ENCODE results near the gene NCKAP1.
"Not testable (repeated sequence)": the region's sequence is repeated elsewhere in the genome, so short reads cannot be mapped to it uniquely, and the experiment has no call there.

The NCKAP1 gene

DNA sequence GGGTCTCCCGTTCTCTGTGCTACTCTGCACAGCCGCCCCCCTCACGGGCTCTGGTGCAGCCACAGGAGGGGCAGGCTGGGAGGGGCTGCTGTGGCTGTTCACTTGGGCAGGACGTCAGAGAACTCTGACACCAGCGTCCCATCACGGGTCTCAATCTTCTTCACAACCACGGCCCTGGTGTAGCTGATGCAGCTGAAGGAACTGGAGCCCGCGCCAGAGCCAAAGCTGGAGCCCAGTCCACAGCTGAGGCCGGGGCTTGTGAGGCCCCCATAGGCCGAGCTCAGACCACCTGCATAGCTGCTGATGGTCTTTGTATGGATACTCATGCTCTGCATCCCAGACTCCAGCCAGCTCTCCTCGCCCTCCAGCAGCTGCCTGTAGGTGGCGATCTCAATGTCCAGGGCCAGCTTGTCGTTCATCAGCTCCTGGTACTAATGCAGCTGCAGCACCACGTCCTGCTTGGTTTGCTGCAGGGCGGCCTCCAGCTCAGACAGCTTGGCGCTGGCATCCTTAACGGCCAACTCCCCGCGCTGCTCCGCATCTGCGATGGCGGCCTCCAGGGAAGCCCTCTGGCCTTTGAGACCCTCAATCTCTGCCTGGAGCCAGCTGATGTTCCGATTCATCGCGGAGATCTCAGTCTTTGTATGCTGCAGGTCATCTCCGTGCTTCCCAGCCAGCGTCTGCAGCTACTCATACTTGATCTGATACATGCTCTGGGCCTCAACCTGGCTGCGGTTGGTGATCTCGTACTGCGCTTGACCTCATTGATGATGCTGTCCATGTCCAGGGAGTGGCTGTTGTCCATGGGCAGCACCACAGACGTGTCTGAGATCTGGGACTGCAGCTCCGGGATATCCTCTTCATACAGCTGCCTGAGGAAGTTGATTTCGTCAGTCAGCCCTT is 32.9 kb upstream of the NCKAP1 start:
- no peaks in the 10 kb centered on the region for H4K20me1 ChIP-seq
- H3K27me3 ChIP-seq = no peaks in the 10 kb centered on the region
- H3K4me3 ChIP-seq = no peak overlapping the region
- TF ChIP-seq Cebpa-rat (IDR thresholded peaks at IDR 0.05) = no peak
- H3K27ac ChIP-seq = no peak overlapping the region
- H3K9me3 ChIP-seq (replicated peaks in 1 of 11) = peaks cover 25 to 34% (median 32%) of the 10 kb centered on the region in 11 experiments
- no peak overlapping the region for H3K9ac ChIP-seq
- no peaks in the 10 kb centered on the region for H3K4me1 ChIP-seq
- H3K4me2 ChIP-seq = no peak overlapping the region
- H3K36me3 ChIP-seq = peaks cover 0 to 3% (median 0%) of the 10 kb centered on the region in 11 experiments; a peak in 1 of 22 replicates

DNA sequence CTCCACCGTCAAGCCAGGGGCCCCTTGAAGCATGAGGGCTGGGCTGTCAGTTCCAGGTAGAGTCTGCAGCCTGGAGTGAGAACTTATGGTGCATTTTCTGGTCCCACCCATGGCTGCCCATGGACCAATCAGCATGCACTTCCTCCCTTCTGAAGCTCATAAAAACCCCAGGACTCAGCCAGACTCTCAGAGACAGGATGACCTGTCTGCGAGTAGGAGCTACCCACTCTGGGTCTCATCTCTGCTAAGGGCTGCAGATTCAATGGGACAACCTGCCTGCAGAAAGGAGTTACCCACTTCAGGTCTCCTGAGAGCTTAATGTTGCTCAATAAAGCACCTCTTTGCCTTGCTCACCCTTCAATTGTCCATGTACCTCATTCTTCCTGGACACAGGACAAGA is 30.9 kb upstream of the NCKAP1 start:
- TF ChIP-seq Cebpa-rat (IDR thresholded peaks at IDR 0.05) = no peak
- H3K36me3 ChIP-seq = peaks cover 0 to 3% (median 0%) of the 10 kb centered on the region in 11 experiments; a peak in 1 of 22 replicates
- no peaks in the 10 kb centered on the region for H3K4me1 ChIP-seq
- peaks cover 25 to 34% (median 32%) of the 10 kb centered on the region in 11 experiments for H3K9me3 ChIP-seq (replicated peaks in 1 of 11)
- H3K27me3 ChIP-seq = no peaks in the 10 kb centered on the region
- no peak overlapping the region for H3K27ac ChIP-seq
- H4K20me1 ChIP-seq = no peaks in the 10 kb centered on the region
- 0 out of 20 replicates have a peak overlapping the region, but pooled peaks of 1 of the 10 experiments have one; percentile 15 for H3K4me3 ChIP-seq
- no peak overlapping the region for H3K9ac ChIP-seq
- H3K4me2 ChIP-seq = no peak overlapping the region

DNA sequence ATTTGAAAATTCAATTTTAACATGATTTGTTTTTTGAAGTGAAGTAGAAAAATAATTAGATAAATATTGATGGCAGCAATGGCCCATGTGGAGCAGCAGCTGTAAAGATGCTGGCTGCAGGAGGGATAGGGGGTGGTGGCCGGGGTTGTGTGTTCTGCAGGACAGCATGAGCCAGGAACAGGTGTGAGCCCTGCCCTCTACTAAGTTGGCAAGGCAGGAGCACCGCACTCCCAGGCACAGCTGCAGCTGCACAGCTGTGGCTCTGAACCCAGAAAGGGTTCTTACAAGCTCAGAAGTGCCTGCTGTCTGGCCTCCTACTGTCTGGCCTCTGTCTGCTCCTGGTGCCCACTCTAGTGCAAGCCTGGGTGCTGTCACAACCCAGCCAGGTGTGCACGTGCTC is 30.3 kb upstream of the NCKAP1 start:
- no peak overlapping the region for H3K9ac ChIP-seq
- no peak overlapping the region for H3K4me2 ChIP-seq
- H3K27ac ChIP-seq = no peak overlapping the region
- H3K27me3 ChIP-seq = no peaks in the 10 kb centered on the region
- H3K36me3 ChIP-seq = peaks cover 0 to 3% (median 0%) of the 10 kb centered on the region in 11 experiments; a peak in 1 of 22 replicates
- H3K4me3 ChIP-seq = 0 out of 20 replicates have a peak overlapping the region, but pooled peaks of 1 of the 10 experiments have one; percentile 15
- H3K9me3 ChIP-seq (replicated peaks in 1 of 11) = peaks cover 25 to 34% (median 32%) of the 10 kb centered on the region in 11 experiments
- H3K4me1 ChIP-seq = peaks cover 0 to 1% (median 0%) of the 10 kb centered on the region in 10 experiments; a peak in 1 of 20 replicates
- no peaks in the 10 kb centered on the region for H4K20me1 ChIP-seq
- no peak for TF ChIP-seq Cebpa-rat (IDR thresholded peaks at IDR 0.05)

DNA sequence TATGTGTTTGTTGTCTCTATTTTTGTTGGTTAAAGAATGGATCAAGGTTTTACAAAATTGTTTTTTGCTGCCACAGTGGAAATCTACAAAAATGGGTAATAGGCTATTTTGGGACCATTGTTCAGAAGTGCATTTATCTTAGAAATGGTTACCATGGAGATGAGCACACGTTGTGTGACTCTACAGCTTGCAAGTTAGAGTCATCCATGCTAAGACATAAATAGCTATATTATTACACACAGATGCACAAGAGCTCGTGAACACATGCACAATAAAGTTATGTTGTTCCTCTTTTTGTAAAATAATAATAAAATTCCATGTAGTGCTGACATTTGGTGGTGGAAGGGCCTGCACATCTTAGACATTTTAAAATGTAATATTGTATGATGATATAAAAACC is 24.8 kb upstream of the NCKAP1 start:
- TF ChIP-seq Cebpa-rat (IDR thresholded peaks at IDR 0.05) = no peak
- Histone ChIP-seq H4K20me1 (no peaks in the 10 kb centered on the region), H3K9ac (no peak overlapping the region), H3K36me3 (no peaks in the 10 kb centered on the region), H3K9me3 (replicated peaks in 1 of 11) (peaks cover 0 to 1% (median 0%) of the 10 kb centered on the region in 11 experiments; a peak in 3 of 22 replicates), H3K4me3 (no peak overlapping the region), H3K27me3 (no peaks in the 10 kb centered on the region), H3K4me1 (peaks cover 0 to 18% (median 8%) of the 10 kb centered on the region in 10 experiments; a peak in 12 of 20 replicates), H3K4me2 (peak overlapping the region in 8 of 11 experiments; percentile 3 to 35 (median 12); a peak in 8 of 22 replicates), H3K27ac (peak overlapping the region in 1 of 11 experiments; percentile 39; a peak in 1 of 22 replicates)

DNA sequence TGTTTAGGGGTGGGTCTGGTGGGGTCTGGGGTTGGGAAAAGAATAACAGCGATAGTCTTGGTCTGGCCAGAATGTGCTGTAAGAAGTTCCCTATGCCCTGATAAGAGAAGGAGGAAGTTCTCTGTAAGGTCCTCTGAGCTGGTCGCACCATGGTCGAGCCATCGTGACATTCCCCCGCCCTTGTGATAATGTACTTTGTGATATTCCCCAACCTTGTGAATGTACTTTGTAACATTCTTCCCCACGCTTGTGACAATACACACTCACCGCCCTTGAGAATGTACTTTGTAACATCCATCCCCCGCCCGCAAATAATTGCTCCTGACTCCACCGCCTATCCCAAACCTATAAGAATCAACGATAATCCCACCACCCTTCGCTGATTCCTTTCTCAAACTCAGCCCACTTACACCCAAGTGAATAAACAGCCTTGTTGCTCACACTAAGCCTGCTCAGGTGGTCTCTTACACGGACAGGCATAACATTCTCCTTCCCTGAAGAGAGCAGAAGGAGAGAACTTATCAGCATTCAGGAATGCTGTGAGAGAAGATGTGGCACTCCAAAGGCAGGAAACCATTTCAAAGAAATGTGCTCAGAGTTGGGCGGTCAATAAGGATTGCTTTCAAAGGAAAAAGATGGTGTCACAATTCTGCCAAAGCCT is 22.4 kb upstream of the NCKAP1 start:
- Histone ChIP-seq H3K4me2 (no peak overlapping the region), H3K9ac (no peak overlapping the region), H3K27ac (no peak overlapping the region), H3K36me3 (no peaks in the 10 kb centered on the region), H3K4me3 (no peak overlapping the region), H3K4me1 (peaks cover 0 to 18% (median 8%) of the 10 kb centered on the region in 10 experiments; a peak in 12 of 20 replicates), H3K9me3 (replicated peaks in 1 of 11) (no peaks in the 10 kb centered on the region; a peak in 1 of 22 replicates), H3K27me3 (0 out of 22 replicates have a peak, but pooled peaks cover 0 to 6% (median 0%) of the 10 kb centered on the region in 11 experiments), H4K20me1 (no peaks in the 10 kb centered on the region)
- no peak for TF ChIP-seq Cebpa-rat (IDR thresholded peaks at IDR 0.05)

DNA sequence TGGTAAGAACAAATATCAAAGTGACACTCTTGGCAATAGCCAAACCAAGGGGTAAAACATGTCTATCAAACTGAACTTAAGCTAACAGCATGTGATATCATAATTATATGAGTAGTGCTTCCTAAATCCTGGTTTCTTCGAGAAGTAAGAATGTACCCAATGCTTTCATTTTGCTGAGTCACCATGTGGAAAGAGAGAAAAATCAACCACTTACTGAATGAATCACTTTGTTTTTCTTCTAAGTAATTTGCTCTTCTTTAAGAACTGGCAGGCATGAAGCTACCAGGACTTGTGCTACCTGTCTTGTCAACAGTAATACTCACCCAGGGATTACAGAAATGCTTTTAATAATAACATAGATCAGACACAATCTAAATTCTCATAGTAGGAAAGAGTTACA is 21.3 kb upstream of the NCKAP1 start:
- Histone ChIP-seq H3K4me1 (peaks cover 0 to 18% (median 8%) of the 10 kb centered on the region in 10 experiments; a peak in 12 of 20 replicates), H3K36me3 (no peaks in the 10 kb centered on the region), H3K4me2 (peak overlapping the region in 3 of 11 experiments; percentile 7 to 33 (median 29); a peak in 3 of 22 replicates), H3K9me3 (replicated peaks in 1 of 11) (no peaks in the 10 kb centered on the region; a peak in 1 of 22 replicates), H3K4me3 (no peak overlapping the region), H3K27ac (no peak overlapping the region), H3K27me3 (0 out of 22 replicates have a peak, but pooled peaks cover 0 to 6% (median 0%) of the 10 kb centered on the region in 11 experiments), H3K9ac (no peak overlapping the region), H4K20me1 (no peaks in the 10 kb centered on the region)
- no peak for TF ChIP-seq Cebpa-rat (IDR thresholded peaks at IDR 0.05)

DNA sequence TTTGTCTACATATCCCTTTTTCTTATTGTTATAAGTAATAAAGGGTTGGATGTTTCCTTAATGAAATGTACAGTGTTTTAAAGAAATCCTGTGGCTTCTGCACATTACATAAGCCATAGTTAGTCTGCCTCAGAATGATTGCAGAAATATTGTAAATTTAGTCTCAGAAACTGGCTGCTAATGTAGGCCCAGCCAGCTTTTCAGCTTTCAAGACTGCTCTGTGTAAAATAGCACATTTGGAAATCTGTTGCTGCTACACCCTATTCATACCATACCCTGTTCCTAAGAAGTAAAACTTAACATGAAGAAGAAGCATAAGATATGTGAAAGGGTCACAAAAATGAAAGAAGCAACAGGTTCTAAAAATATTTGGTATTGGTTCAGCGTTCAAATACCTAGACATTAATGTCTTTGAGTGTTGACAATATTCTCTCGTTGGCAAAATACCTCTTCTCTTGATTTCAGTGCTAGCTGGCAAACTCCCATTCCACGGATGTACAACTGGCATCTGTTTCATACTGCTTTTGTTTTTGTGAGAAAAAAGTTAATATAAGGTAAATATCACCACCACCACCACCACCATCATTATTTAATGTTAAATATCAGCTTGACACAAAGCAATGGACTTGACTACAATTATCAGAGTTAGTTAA is 19.2 kb upstream of the NCKAP1 start:
- H3K9me3 ChIP-seq (replicated peaks in 1 of 11) = peaks cover 0 to 13% (median 0%) of the 10 kb centered on the region in 11 experiments; a peak in 6 of 22 replicates
- no peak for TF ChIP-seq Cebpa-rat (IDR thresholded peaks at IDR 0.05)
- H4K20me1 ChIP-seq = no peaks in the 10 kb centered on the region
- no peak overlapping the region for H3K4me3 ChIP-seq
- peaks cover 0 to 19% (median 0%) of the 10 kb centered on the region in 11 experiments; a peak in 3 of 22 replicates for H3K27me3 ChIP-seq
- H3K36me3 ChIP-seq = no peaks in the 10 kb centered on the region
- peaks cover 0 to 11% (median 0%) of the 10 kb centered on the region in 10 experiments; a peak in 2 of 20 replicates for H3K4me1 ChIP-seq
- H3K27ac ChIP-seq = no peak overlapping the region
- no peak overlapping the region for H3K9ac ChIP-seq
- H3K4me2 ChIP-seq = no peak overlapping the region

DNA sequence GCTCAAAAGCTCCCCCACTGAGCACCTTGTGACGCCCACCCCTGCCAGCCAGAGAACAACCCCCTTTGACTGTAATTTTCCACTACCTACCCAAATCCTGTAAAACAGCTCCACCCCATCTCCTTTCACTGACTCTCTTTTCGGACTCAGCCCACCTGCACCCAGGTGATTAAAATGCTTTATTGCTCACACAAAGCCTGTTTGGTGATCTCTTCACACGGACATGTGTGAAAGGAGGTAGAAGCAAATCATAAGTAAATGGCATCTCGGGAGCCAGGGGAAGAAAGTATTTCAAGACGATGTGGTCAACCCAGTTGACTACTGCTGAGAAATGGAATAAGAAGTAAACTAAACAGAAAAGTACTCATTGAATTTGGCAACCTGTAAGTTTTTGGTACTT is 11.2 kb upstream of the NCKAP1 start:
- H3K9me3 ChIP-seq (replicated peaks in 1 of 11) = peaks cover 14 to 72% (median 21%) of the 10 kb centered on the region in 11 experiments
- no peaks in the 10 kb centered on the region for H4K20me1 ChIP-seq
- H3K4me3 ChIP-seq = no peak overlapping the region
- H3K4me1 ChIP-seq = no peaks in the 10 kb centered on the region
- no peak overlapping the region for H3K9ac ChIP-seq
- TF ChIP-seq Cebpa-rat (IDR thresholded peaks at IDR 0.05) = no peak
- H3K36me3 ChIP-seq = peaks cover 0 to 9% (median 0%) of the 10 kb centered on the region in 11 experiments; a peak in 2 of 22 replicates
- H3K27ac ChIP-seq = no peak overlapping the region
- peaks cover 0 to 87% (median 0%) of the 10 kb centered on the region in 11 experiments; a peak in 5 of 22 replicates for H3K27me3 ChIP-seq
- H3K4me2 ChIP-seq = no peak overlapping the region

DNA sequence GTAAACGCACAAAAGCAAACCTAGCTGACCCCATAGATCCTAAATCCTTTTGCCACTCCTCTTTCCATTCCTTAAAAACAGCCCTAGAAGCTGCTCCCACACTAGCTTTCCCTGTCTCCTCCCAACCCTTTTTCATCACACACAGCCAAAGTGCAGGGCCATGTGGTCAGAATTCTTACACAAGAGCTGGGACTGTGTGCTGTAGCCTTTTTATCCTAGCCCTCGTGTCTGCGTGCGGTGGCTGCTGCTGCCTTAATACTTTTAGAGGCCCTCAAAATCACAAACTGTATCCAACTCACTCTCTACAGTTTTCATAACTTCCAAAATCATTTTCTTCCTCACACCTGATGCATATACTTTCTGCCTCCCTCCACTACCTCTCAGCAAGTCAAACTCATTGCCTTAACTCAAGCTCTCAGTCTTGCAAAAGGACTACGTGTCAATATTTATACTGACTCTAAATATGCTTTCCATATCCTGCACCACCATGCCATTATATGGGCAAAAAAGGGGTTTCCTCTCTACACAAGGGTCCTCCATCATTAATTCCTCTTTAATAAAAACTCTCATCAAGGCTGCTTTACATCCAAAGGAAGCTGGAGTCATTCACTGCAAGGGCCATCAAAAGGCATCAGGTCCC is 9.3 kb upstream of the NCKAP1 start:
- not testable (repeated sequence) for H3K27ac ChIP-seq, H4K20me1 ChIP-seq, H3K9ac ChIP-seq, H3K4me1 ChIP-seq, H3K36me3 ChIP-seq, H3K4me3 ChIP-seq, H3K4me2 ChIP-seq
- Histone ChIP-seq H3K27me3 (peaks cover 0 to 92% (median 0%) of the 10 kb centered on the region in 11 experiments; a peak in 7 of 22 replicates), H3K9me3 (replicated peaks in 1 of 11) (peaks cover 14 to 62% (median 21%) of the 10 kb centered on the region in 11 experiments)

DNA sequence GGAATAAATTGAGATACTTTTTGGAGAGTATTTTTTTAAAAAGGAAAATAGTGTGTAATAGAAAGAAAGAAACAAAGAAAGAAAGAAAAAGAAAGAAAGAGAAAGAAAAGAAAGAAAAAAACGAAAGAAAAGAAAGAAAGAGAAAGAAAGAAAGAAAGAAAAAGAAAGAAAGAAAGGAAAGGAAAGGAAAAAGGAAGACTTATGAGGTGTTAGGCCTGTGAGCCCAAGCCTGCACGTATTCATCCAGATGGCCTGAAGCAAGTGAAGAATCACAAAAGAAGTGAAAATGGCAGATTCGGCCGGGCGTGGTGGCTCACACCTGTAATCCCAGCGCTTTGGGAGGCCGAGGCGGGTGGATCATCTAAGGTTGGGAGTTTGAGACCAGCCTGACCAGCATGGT is 5.3 kb upstream of the NCKAP1 start:
- not testable (repeated sequence) for H3K36me3 ChIP-seq, H4K20me1 ChIP-seq, H3K4me1 ChIP-seq, H3K4me2 ChIP-seq, H3K4me3 ChIP-seq, H3K27ac ChIP-seq, H3K9ac ChIP-seq
- peaks cover 5 to 100% (median 13%) of the 10 kb centered on the region in 11 experiments; a peak in 21 of 22 replicates for H3K27me3 ChIP-seq
- H3K9me3 ChIP-seq (replicated peaks in 1 of 11) = peaks cover 16 to 51% (median 25%) of the 10 kb centered on the region in 11 experiments

All from BLaER1 treated with 17β-estradiol and CSF1 and Interleukin-3, amounts not matched to agents 10 nM and 100 nM (cell line).